Pancreas (tissue), 10 donors: Measurements from ENCODE around the gene ANKRD50. TPM values are rescaled to one million over a fixed set of nuclear protein-coding genes. Genes with fewer than 3 reads are reported as not detected.

Source experiments
- ATAC-seq, 4 donors: fragments of 200-7000 bp; cut with Tn5 transposase; one replicate each; pipeline versions ENCODE4 v1.8.0 to v1.9.1; 2020; ENCODE audit warnings: mild to moderate bottlenecking in 4 of 4, moderate library complexity in 4 of 4
- DNase-seq, 6 donors: peaks; one replicate each; pipeline ENCODE4 v3.0.0-alpha.2; 2020
- FAIRE-seq: peaks from 2 replicates; lab custom pipeline; 2012; peaks lifted over from hg19 to GRCh38; lab: Jason Lieb, UNC
- H3K27ac ChIP-seq, 4 donors: fragments of 200-600 bp; sonication (generic); 1 replicate in 3 of 4; 2 replicates in 1 of 4; pipeline versions ENCODE4 v1.5.0 to v1.8.0; 2020
- H3K27me3 ChIP-seq, 4 donors: fragments of 200-600 bp; one replicate each; pipeline ENCODE4 v1.8.0; 2021
- H3K36me3 ChIP-seq, 3 donors: fragments of 200-600 bp; sonication (generic) in 1 of 3; one replicate each; pipeline versions ENCODE4 v1.5.0 to v1.8.0; 2020 to 2021
- H3K4me1 ChIP-seq, 3 donors: fragments of 200-600 bp; one replicate each; pipeline ENCODE4 v1.8.0; 2021
- H3K4me3 ChIP-seq, 4 donors: fragments of 200-600 bp; sonication (generic) in 2 of 4; one replicate each; pipeline versions ENCODE4 v1.5.0 to v1.8.0; 2020 to 2021
- H3K9me3 ChIP-seq, 4 donors: fragments of 200-600 bp; one replicate each; pipeline ENCODE4 v1.8.0; 2021
- WGBS, 2 donors: extraction: QIAGEN DNeasy Blood & Tissue Kit; methylation state at CpG; one replicate each; pipeline ENCODE4 v1.1.7; 2013; 5-methylcytosine and 5-hydroxymethylcytosine counted together
- intact Hi-C, 3 donors: fragments of 100-400 bp; cut with DNase I; formaldehyde crosslinking; loops; one replicate each; pipeline versions ENCODE4 v1.11.1 to v1.14.2; 2022
- polyA plus RNA-seq, 2 donors: library from polyadenylated mRNA; stranded (reverse); fragments of 200-250 nt; gene quantifications; one replicate each; pipeline ENCODE4 v1.2.3, GENCODE V29; 2013
- total RNA-seq, 6 donors: library from RNA; stranded (reverse); fragmentation: NEBNext Ultra II Directional in 4 of 6; extraction: Animal tissue kit (Norgen Biotek cat#: 25700) in 4 of 6; gene quantifications; one replicate each; pipeline versions ENCODE4 v1.2.1 to v1.2.4, GENCODE V29; 2021 to 2023
- TF ChIP-seq, protein P1 (sequence below), 4 donors: fragments of 200-600 bp; sonication (generic) in 3 of 4; IDR thresholded peaks; one replicate each; pipeline versions ENCODE4 v1.5.0 to v1.8.0; 2021; ENCODE audit warnings: antibody characterized with exemption in 4 of 4
- donor health status: healthy with polysubstance abuse.
- donor health status: DM: no; HTN: no; CAD: no; lungs with moderate emphysema.
- donor health status: DM: no; HTN: no; CAD: no.
- donor health status: control.
- donor health status: control.
- donor health status: Bipolar disorder and iron deficiency.
- donor health status: DM: yes; HTN: yes; CAD: no.
- donor health status: DM: no; HTN: no; CAD: no.
- donor health status: DM: no; HTN: no; CAD: no.
- donor health status: DM: yes; HTN: yes; CAD: no.

ANKRD50 gene
- total and polyA plus RNA-seq, 8 donors, result 1.2 to 12.5 (median 2.9) TPM

DNA sequence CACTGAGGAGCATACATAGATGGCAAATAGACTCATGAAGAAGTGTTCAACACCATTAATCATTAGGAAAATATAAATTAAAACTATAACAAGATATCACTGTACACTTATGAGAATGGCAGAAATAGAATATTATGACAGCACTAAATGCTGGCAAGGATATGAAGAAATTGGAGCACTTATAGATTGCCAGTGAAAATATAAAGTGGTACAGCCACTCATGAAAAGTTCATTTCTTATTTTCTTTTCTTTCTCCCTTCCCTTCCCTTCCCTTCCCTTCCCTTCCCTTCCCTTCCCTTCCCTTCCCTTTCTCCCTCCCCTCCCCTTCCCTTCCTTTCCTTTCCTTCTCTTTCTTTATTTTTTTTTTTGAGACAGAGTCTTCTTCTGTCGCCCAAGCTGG lies 53.7 kb downstream of the ANKRD50 start:
- TF ChIP-seq, protein P1, sequence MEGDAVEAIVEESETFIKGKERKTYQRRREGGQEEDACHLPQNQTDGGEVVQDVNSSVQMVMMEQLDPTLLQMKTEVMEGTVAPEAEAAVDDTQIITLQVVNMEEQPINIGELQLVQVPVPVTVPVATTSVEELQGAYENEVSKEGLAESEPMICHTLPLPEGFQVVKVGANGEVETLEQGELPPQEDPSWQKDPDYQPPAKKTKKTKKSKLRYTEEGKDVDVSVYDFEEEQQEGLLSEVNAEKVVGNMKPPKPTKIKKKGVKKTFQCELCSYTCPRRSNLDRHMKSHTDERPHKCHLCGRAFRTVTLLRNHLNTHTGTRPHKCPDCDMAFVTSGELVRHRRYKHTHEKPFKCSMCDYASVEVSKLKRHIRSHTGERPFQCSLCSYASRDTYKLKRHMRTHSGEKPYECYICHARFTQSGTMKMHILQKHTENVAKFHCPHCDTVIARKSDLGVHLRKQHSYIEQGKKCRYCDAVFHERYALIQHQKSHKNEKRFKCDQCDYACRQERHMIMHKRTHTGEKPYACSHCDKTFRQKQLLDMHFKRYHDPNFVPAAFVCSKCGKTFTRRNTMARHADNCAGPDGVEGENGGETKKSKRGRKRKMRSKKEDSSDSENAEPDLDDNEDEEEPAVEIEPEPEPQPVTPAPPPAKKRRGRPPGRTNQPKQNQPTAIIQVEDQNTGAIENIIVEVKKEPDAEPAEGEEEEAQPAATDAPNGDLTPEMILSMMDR (IDR thresholded peaks at IDR 0.05), result no peak
- FAIRE-seq (no peak), ATAC-seq (no peak), DNase-seq (no peak)
- WGBS, 2 donors, result 97 to 100% methylated on average over 1 of the region's 1 CpG
- no peak overlapping the region for H3K27ac ChIP-seq
- H3K27me3 ChIP-seq, result no peaks in the 10 kb centered on the region
- H3K36me3 ChIP-seq, result no peaks in the 10 kb centered on the region
- no peaks in the 10 kb centered on the region for H3K4me1 ChIP-seq
- no peak overlapping the region for H3K4me3 ChIP-seq
- H3K9me3 ChIP-seq, result no peaks in the 10 kb centered on the region
- intact Hi-C loops, result no loop called here

DNA sequence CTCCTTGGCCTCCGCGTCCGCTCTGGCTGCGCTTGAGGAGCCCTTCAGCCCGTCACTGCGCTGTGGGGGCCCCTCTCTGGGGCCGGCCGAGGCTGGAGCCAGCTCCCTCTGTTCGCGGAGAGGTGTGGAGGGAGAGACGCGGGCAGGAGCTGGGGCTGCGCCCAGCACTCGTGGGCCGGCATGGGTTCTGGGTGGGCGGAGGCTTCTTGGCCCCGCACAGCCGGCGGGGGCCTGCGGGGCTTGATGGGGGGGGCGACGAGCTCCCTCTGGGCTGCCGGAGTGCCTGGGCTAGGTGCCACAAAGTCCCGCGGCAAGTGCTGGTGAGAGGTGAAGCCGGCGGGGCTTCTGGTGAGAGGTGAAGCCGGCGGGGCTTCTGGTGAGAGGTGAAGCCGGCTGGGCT lies 61.9 kb downstream of the ANKRD50 start:
- no peaks in the 10 kb centered on the region for H3K4me1 ChIP-seq
- 95 to 96% methylated on average over 26 to 30 of the region's 30 CpGs for whole genome bisulfite sequencing, 2 donors
- TF ChIP-seq, protein P1 (IDR thresholded peaks at IDR 0.05), result no peak
- no peak for ATAC-seq
- H3K9me3 ChIP-seq, result no peaks in the 10 kb centered on the region
- DNase-seq, result peak in 2 of 6 donors; percentile 18 to 47
- no peaks in the 10 kb centered on the region for H3K27me3 ChIP-seq
- no peak overlapping the region for H3K4me3 ChIP-seq
- H3K36me3 ChIP-seq, result no peaks in the 10 kb centered on the region
- H3K27ac ChIP-seq, result no peak overlapping the region
- no peak for FAIRE-seq
- intact Hi-C loops, result no loop called here

DNA sequence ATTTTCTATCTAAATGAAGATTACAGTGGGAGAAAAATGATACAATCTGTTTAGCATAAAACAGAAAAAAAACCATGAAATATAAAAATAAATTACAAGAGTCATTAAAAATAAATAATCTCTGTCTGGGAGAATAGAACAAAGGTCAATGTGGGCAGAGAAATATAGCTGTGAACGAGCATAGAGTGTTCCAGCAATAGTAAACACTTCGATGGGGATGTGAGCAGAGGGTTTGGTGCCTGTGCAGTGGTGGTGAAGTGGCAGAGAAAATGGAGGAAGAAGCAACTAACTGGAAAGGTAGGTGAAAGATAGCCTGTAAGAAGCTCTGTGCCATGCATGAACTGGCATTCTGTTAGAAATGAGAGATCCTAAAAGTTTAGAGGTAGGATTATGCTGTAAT lies 64.9 kb downstream of the ANKRD50 start:
- TF ChIP-seq, protein P1 (IDR thresholded peaks at IDR 0.05), result no peak
- FAIRE-seq, result no peak
- WGBS, 2 donors, result 28% methylated on average over 2 of the region's 2 CpGs

DNA sequence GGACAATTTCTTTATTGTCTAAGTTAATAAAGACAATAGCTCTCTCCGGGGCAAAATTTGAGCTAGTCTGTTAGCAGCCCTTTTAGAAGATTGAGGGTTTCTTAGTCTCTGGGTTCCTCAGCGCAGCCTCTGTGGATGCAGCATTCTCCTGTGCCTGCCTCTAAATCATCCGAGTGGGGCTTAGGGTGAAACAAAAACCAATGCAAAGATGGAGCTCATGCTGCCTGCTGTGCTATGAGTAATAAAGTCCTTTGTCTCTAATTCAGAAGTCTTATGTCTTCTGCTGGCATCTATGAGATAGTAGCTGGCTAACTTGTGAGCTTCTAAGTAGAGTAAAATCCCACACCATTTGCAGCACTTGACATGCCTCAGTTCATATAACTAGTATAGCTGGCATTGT lies 67.9 kb downstream of the ANKRD50 start:
- TF ChIP-seq, protein P1 (IDR thresholded peaks at IDR 0.05), result no peak
- intact Hi-C loops, result no loop called here
- no peak for ATAC-seq
- Histone ChIP-seq H3K4me1 (peaks cover 0 to 8% (median 1%) of the 10 kb centered on the region in 3 donors), H3K27me3 (no peaks in the 10 kb centered on the region), H3K27ac (no peak overlapping the region), H3K4me3 (no peak overlapping the region), H3K9me3 (no peaks in the 10 kb centered on the region), H3K36me3 (no peaks in the 10 kb centered on the region)
- no peak for DNase-seq
- WGBS, 2 donors, result 92 to 100% methylated on average over 3 of the region's 3 CpGs
- no peak for FAIRE-seq

More for the DNA sequence above, 64.9 kb downstream of the ANKRD50 start:
- no peak overlapping the region for H3K4me3 ChIP-seq
- H3K9me3 ChIP-seq, result no peaks in the 10 kb centered on the region
- no peaks in the 10 kb centered on the region for H3K4me1 ChIP-seq
- H3K36me3 ChIP-seq, result no peaks in the 10 kb centered on the region
- H3K27ac ChIP-seq, result no peak overlapping the region
- H3K27me3 ChIP-seq, result no peaks in the 10 kb centered on the region
- DNase-seq, result no peak
- intact Hi-C loops, result no loop called here
- ATAC-seq, result no peak

DNA sequence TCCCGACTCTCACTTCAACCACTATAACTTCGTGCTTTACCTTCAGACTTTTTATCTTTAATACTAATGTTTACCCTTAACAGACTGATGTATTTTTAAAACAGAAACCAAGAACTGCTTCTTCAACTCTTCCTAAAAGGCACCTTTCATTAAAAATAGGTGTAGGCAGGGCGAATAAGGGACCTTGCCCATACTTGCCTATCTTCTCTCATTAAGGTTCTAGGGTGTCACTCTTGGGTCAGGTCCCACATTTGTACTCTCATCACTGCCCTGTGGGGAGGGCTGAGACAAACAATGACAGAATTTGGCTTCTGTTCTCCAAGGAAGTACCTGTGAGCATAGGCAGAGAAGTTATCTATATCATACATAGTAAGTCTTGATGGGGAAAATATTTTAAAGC lies 69.7 kb downstream of the ANKRD50 start:
- H3K9me3 ChIP-seq, result no peaks in the 10 kb centered on the region
- H3K27ac ChIP-seq, result no peak overlapping the region
- FAIRE-seq, result no peak
- no peak for ATAC-seq
- peaks cover 0 to 11% (median 5%) of the 10 kb centered on the region in 3 donors for H3K4me1 ChIP-seq
- H3K27me3 ChIP-seq, result no peaks in the 10 kb centered on the region
- H3K4me3 ChIP-seq, result no peak overlapping the region
- intact Hi-C loops, result no loop called here
- WGBS, 2 donors, result 67 to 72% methylated on average over 3 of the region's 3 CpGs
- TF ChIP-seq, protein P1 (IDR thresholded peaks at IDR 0.05), result no peak
- no peaks in the 10 kb centered on the region for H3K36me3 ChIP-seq
- no peak for DNase-seq
